ENCODE measurements around the gene LEF1.

Gene LEF1

GRCh38 chr4:108168671-108169523, at the start of gene LEF1:
TSS of gene LEF1 (minus strand) at chr4:108168932. CDS start at chr4:108167767, 1,165 bp downstream.
- DNase-seq: peak; percentile 50

GRCh38 chr4:108216510-108216909, 47.8 kb upstream of the LEF1 start:
- DNase-seq: no peak

GRCh38 chr4:108215055-108215454, 46.3 kb upstream of the LEF1 start:
- DNase-seq: no peak

GRCh38 chr4:108213723-108214122, 45.0 kb upstream of the LEF1 start:
- DNase-seq: no peak

GRCh38 chr4:108213308-108213707, 44.6 kb upstream of the LEF1 start:
- no peak for DNase-seq

- DNase-seq: no peak
These were observed 42.5 kb upstream of the LEF1 start for GRCh38 chr4:108210989-108211835.

- DNase-seq: no peak
These were observed 40.8 kb upstream of the LEF1 start for GRCh38 chr4:108209489-108209888.

GRCh38 chr4:108205859-108206258, 37.1 kb upstream of the LEF1 start:
- no peak for DNase-seq

GRCh38 chr4:108204518-108204917, 35.8 kb upstream of the LEF1 start:
- no peak for DNase-seq

GRCh38 chr4:108203377-108203776, 34.6 kb upstream of the LEF1 start:
- DNase-seq: no peak

GRCh38 chr4:108201774-108202173, 33.0 kb upstream of the LEF1 start:
- no peak for DNase-seq

GRCh38 chr4:108199881-108200280, 31.1 kb upstream of the LEF1 start:
- no peak for DNase-seq

- DNase-seq: no peak
These were observed 25.3 kb upstream of the LEF1 start for GRCh38 chr4:108193886-108194672.

- no peak for DNase-seq
These were observed 24.2 kb upstream of the LEF1 start for GRCh38 chr4:108192935-108193334.

- DNase-seq: no peak
These were observed 23.3 kb upstream of the LEF1 start for GRCh38 chr4:108192056-108192455.

- DNase-seq: no peak
These were observed 22.7 kb upstream of the LEF1 start for GRCh38 chr4:108191269-108191914.

- DNase-seq: no peak
These were observed 20.0 kb upstream of the LEF1 start for GRCh38 chr4:108188770-108189169.

- no peak for DNase-seq
These were observed 16.5 kb upstream of the LEF1 start for GRCh38 chr4:108185252-108185651.

- no peak for DNase-seq
These were observed 15.8 kb upstream of the LEF1 start for GRCh38 chr4:108184453-108185049.

GRCh38 chr4:108181704-108182103, 13.0 kb upstream of the LEF1 start:
- no peak for DNase-seq

- no peak for DNase-seq
These were observed 11.8 kb upstream of the LEF1 start for GRCh38 chr4:108180513-108180912.

GRCh38 chr4:108175966-108176365, 7.2 kb upstream of the LEF1 start:
- no peak for DNase-seq

Measured in NCI-H1092 treated with DMSO at 0.1 percent for 48 hours (cell line).